Neural cell (in vitro differentiated cells): Measurements from ENCODE around the gene COIL. TPM values are rescaled to one million over a fixed set of nuclear protein-coding genes. Genes with fewer than 3 reads are reported as not detected.

Source experiments
- H2AFZ ChIP-seq: fragments of 200-600, 300-800 bp; sonication (generic), shearing (Covaris generic); 2 replicates; pipeline ENCODE4 v1.6.0; 2014; ENCODE audit warnings: low read depth, mild to moderate bottlenecking, antibody characterized with exemption, low read length, moderate library complexity
- H3F3A ChIP-seq: fragments of 200-600 bp; shearing (Covaris generic); 2 replicates; pipeline ENCODE4 v1.6.1; 2016; ENCODE audit warnings: mild to moderate bottlenecking, moderate library complexity, mixed read lengths, antibody characterized with exemption, low read length; ENCODE audit not compliant: insufficient read depth, poor library complexity, severe bottlenecking
- H3K27ac ChIP-seq: fragments of 200-600, 300-800 bp; sonication (generic), shearing (Covaris generic); 2 replicates; pipeline ENCODE4 v1.5.1; 2014; ENCODE audit warnings: mild to moderate bottlenecking, low read length, moderate library complexity
- H3K27me3 ChIP-seq: fragments of 300-800, 200-600 bp; sonication (generic), shearing (Covaris generic); 2 replicates; pipeline ENCODE4 v1.6.0; 2014; ENCODE audit warnings: mild to moderate bottlenecking, low read depth, low read length, moderate library complexity; ENCODE audit not compliant: insufficient read depth
- H3K36me3 ChIP-seq: fragments of 300-800, 200-600 bp; sonication (generic), shearing (Covaris generic); 2 replicates; pipeline ENCODE4 v1.5.1; 2014; ENCODE audit warnings: mild to moderate bottlenecking, antibody characterized with exemption, low read length, moderate library complexity; ENCODE audit not compliant: insufficient read depth
- H3K4me2 ChIP-seq: fragments of 300-800, 200-600 bp; sonication (generic), shearing (Covaris generic); 2 replicates; pipeline ENCODE4 v1.6.0; 2014; ENCODE audit warnings: mild to moderate bottlenecking, low read length
- H3K4me3 ChIP-seq: fragments of 300-800, 200-600 bp; sonication (generic), shearing (Covaris generic); 2 replicates; pipeline ENCODE4 v1.5.1; 2014; ENCODE audit warnings: mild to moderate bottlenecking, low read length, moderate library complexity
- H3K79me2 ChIP-seq: fragments of 200-600 bp; shearing (Covaris generic); replicated peaks from 2 replicates; pipeline ENCODE4 v1.6.0; 2014; ENCODE audit warnings: mild to moderate bottlenecking, low read length, moderate library complexity; ENCODE audit not compliant: insufficient read depth
- H3K9ac ChIP-seq: fragments of 300-800, 200-600 bp; sonication (generic), shearing (Covaris generic); 2 replicates; pipeline ENCODE4 v1.6.1; 2016; ENCODE audit warnings: mild to moderate bottlenecking, low read length, mixed read lengths
- H3K9me2 ChIP-seq: fragments of 200-600 bp; shearing (Covaris generic); 2 replicates; pipeline ENCODE4 v1.6.1; 2016; ENCODE audit warnings: mild to moderate bottlenecking, low read length, mixed read lengths; ENCODE audit not compliant: insufficient read depth
- H3K9me3 ChIP-seq: fragments of 200-600, 300-800 bp; sonication (generic), shearing (Covaris generic); 2 replicates; pipeline ENCODE4 v1.6.1; 2016; ENCODE audit warnings: mild to moderate bottlenecking, mixed run types, low read length, moderate library complexity, mixed read lengths
- H4K20me1 ChIP-seq: fragments of 200-600 bp; shearing (Covaris generic); 2 replicates; pipeline ENCODE4 v1.6.1; 2016; ENCODE audit warnings: mild to moderate bottlenecking, mixed run types; ENCODE audit not compliant: insufficient read depth
- EP300 ChIP-seq: fragments of 450-650 bp; conservative IDR thresholded peaks from 2 replicates; pipeline ENCODE4 v1.6.1; 2014; ENCODE audit warnings: antibody characterized with exemption, mild to moderate bottlenecking, moderate library complexity; ENCODE audit not compliant: poor library complexity, severe bottlenecking
- EZH2 ChIP-seq: fragments of 200-600, 300-800 bp; shearing (Covaris generic), sonication (generic); IDR thresholded peaks from 2 replicates; pipeline ENCODE4 v1.6.1; 2014; ENCODE audit warnings: antibody characterized with exemption, low read length, borderline replicate concordance, mild to moderate bottlenecking; ENCODE audit not compliant: insufficient read depth, poor library complexity, severe bottlenecking
- MXI1 ChIP-seq: fragments of 450-650 bp; conservative IDR thresholded peaks from 2 replicates; pipeline ENCODE4 v1.6.1; 2014; ENCODE audit warnings: antibody characterized with exemption, mild to moderate bottlenecking; ENCODE audit not compliant: poor library complexity, severe bottlenecking
- POLR2AphosphoS5 ChIP-seq: IDR thresholded peaks from 2 replicates; pipeline ENCODE4 v1.6.1; 2012
- RAD21 ChIP-seq: fragments of 450-650 bp; conservative IDR thresholded peaks from 2 replicates; pipeline ENCODE4 v1.6.1; 2014; ENCODE audit warnings: antibody characterized with exemption, mild to moderate bottlenecking, moderate library complexity
- SMC3 ChIP-seq: fragments of 450-650 bp; conservative IDR thresholded peaks from 2 replicates; pipeline ENCODE4 v1.6.1; 2014; ENCODE audit warnings: antibody characterized with exemption, mild to moderate bottlenecking, moderate library complexity; ENCODE audit not compliant: poor library complexity
- TAF1 ChIP-seq: IDR thresholded peaks from 2 replicates; pipeline ENCODE4 v1.6.1; 2012; ENCODE audit warnings: low read depth
- polyA plus RNA-seq: library from polyadenylated mRNA; depleted of rRNA; stranded (reverse); fragments of >200 nt; gene quantifications from 2 replicates; pipeline ENCODE4 v1.2.3, GENCODE V29; 2014
- TF ChIP-seq, protein P1 (sequence below): fragments of 450-650 bp; IDR thresholded peaks from 2 replicates; pipeline ENCODE4 v1.5.1; 2014; ENCODE audit warnings: antibody characterized with exemption, mild to moderate bottlenecking, moderate library complexity; ENCODE audit not compliant: poor library complexity, severe bottlenecking
- TF ChIP-seq, protein P2 (sequence below): IDR thresholded peaks from 2 replicates; pipeline ENCODE4 v1.6.1; 2012; ENCODE audit warnings: borderline replicate concordance

COIL gene
- polyA plus RNA-seq, 1 donor from 2014 or later, result 39.1 TPM

DNA sequence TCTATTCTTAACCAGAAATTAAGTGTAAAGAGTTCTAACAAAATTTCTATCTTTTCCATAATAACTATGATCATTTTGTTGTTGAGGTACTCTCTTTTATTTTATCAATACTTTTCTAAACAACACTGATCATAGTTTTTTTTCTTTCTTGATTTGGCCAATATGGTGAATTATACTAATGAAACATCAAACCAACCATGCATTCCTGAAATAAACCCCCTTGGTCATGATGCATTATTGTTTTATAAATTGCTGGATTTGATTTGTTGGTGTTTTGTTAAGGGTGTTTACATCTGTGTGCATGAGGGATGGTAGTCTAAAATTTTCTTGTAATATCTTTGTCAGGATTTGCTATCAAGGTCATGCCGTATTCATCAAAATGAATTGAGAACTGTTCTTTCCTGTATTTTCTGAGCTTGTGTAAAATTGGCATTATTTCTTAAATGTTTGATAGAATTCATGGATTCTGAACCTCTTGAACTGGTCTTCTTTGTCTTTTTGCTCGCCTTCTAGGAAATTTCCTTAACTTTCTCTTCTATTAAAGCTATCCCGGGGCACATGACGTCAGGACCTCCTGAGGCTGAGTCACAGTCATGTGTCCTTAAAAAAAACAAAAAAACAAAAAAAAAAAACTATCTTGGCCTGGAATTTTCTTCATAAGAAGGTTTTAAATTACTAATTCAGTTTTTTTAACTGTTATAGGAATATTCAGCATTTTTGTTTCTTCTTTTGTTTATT is 43.1 kb downstream of the COIL start:
- Histone ChIP-seq H3K4me2 (no peak overlapping the region), H3K27ac (no peak overlapping the region), H2AFZ (no peak overlapping the region), H3K27me3 (peaks cover 29% of the 10 kb centered on the region), H3K9me2 (no peaks in the 10 kb centered on the region), H3K36me3 (no peaks in the 10 kb centered on the region), H3K4me3 (no peak overlapping the region), H3K9ac (no peak overlapping the region), H3F3A (no peaks in the 10 kb centered on the region), H4K20me1 (no peaks in the 10 kb centered on the region), H3K9me3 (no peaks in the 10 kb centered on the region), H3K79me2 (no peaks in the 10 kb centered on the region)
- TF ChIP-seq SMC3 (no peak), MXI1 (no peak), RAD21 (no peak), POLR2AphosphoS5 (no peak), TAF1 (no peak), EP300 (no peak), EZH2 (no peak)
- TF ChIP-seq, protein P1, sequence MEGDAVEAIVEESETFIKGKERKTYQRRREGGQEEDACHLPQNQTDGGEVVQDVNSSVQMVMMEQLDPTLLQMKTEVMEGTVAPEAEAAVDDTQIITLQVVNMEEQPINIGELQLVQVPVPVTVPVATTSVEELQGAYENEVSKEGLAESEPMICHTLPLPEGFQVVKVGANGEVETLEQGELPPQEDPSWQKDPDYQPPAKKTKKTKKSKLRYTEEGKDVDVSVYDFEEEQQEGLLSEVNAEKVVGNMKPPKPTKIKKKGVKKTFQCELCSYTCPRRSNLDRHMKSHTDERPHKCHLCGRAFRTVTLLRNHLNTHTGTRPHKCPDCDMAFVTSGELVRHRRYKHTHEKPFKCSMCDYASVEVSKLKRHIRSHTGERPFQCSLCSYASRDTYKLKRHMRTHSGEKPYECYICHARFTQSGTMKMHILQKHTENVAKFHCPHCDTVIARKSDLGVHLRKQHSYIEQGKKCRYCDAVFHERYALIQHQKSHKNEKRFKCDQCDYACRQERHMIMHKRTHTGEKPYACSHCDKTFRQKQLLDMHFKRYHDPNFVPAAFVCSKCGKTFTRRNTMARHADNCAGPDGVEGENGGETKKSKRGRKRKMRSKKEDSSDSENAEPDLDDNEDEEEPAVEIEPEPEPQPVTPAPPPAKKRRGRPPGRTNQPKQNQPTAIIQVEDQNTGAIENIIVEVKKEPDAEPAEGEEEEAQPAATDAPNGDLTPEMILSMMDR, result no peak
- TF ChIP-seq, protein P2, sequence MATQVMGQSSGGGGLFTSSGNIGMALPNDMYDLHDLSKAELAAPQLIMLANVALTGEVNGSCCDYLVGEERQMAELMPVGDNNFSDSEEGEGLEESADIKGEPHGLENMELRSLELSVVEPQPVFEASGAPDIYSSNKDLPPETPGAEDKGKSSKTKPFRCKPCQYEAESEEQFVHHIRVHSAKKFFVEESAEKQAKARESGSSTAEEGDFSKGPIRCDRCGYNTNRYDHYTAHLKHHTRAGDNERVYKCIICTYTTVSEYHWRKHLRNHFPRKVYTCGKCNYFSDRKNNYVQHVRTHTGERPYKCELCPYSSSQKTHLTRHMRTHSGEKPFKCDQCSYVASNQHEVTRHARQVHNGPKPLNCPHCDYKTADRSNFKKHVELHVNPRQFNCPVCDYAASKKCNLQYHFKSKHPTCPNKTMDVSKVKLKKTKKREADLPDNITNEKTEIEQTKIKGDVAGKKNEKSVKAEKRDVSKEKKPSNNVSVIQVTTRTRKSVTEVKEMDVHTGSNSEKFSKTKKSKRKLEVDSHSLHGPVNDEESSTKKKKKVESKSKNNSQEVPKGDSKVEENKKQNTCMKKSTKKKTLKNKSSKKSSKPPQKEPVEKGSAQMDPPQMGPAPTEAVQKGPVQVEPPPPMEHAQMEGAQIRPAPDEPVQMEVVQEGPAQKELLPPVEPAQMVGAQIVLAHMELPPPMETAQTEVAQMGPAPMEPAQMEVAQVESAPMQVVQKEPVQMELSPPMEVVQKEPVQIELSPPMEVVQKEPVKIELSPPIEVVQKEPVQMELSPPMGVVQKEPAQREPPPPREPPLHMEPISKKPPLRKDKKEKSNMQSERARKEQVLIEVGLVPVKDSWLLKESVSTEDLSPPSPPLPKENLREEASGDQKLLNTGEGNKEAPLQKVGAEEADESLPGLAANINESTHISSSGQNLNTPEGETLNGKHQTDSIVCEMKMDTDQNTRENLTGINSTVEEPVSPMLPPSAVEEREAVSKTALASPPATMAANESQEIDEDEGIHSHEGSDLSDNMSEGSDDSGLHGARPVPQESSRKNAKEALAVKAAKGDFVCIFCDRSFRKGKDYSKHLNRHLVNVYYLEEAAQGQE, result no peak

DNA sequence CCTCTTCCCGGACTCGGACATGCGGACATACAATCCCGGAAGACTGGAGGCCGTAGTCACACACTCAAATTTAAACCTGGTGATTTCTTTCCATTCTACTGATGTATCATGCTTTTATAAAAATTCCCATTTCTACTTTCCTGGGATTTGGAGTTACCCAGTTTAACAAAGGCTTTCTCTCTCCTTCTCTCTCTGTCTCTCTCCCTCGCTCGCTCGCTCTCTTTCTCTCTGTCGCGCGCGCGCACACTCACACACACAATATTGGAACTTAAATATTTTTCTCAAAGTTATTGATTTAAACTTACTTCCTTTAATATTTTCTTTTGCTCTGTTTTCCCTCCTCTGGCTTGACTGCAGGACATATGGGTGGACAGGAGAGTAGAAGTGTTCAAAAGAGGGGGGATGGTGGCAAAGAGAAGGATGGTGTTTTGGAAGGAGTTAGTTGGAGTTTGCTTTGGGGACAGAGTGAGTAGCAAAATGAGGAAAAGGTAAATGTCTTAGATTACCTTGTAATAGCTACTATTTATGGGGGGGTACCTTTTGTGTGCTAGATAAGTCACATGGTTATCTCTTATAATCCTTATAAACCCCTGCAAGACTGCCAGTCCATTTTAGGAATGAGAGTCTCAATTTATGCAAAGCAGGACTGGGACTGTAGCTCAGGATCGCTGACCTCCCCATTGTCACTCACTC is 46.1 kb downstream of the COIL start:
- H3K9me3 ChIP-seq, result no peaks in the 10 kb centered on the region
- no peaks in the 10 kb centered on the region for H3K36me3 ChIP-seq
- peak overlapping the region; percentile 73 for H3K4me3 ChIP-seq
- H3F3A ChIP-seq, result no peaks in the 10 kb centered on the region
- no peaks in the 10 kb centered on the region for H3K79me2 ChIP-seq
- no peak overlapping the region for H3K4me2 ChIP-seq
- H4K20me1 ChIP-seq, result no peaks in the 10 kb centered on the region
- no peak overlapping the region for H3K27ac ChIP-seq
- TF ChIP-seq SMC3 (no peak), EZH2 (no peak), RAD21 (no peak), EP300 (no peak), POLR2AphosphoS5 (no peak), TAF1 (no peak), MXI1 (no peak)
- TF ChIP-seq, protein P2, result no peak
- TF ChIP-seq, protein P1, result no peak
- peaks cover 32% of the 10 kb centered on the region for H3K27me3 ChIP-seq
- H3K9me2 ChIP-seq, result no peaks in the 10 kb centered on the region
- no peak overlapping the region for H3K9ac ChIP-seq
- no peak overlapping the region for H2AFZ ChIP-seq
